Measurements from ENCODE around the gene PDZD4.

PDZD4 gene

GRCh38 chrX:153828308-153828707, 2.0 kb downstream of the PDZD4 start:
- Histone ChIP-seq H2AFZ (ENCODE audit: low read depth, low read length) (no peak overlapping the region), H3K27me3 (ENCODE audit: control insufficient read depth in 1 of 2, insufficient read depth in 1 of 2, low read length in 2 of 2) (peaks cover 44 to 81% of the 10 kb centered on the region in 2 experiments), H2BK12ac (ENCODE audit: low read length in 2 of 2) (no peak overlapping the region), H3K27ac (ENCODE audit: low read length, poor library complexity, severe bottlenecking) (no peak overlapping the region), H4K8ac (ENCODE audit: low read length) (no peak overlapping the region), H3K9ac (ENCODE audit: low read length) (no peak overlapping the region), H3K4me3 (ENCODE audit: insufficient read depth in 1 of 2, low read depth in 1 of 2, low read length in 2 of 2) (peak overlapping the region in 1 of 2 experiments; percentile 18), H3K36me3 (ENCODE audit: control insufficient read depth in 1 of 2, insufficient read depth in 2 of 2, low read depth in 1 of 2, low read length in 2 of 2) (no peaks in the 10 kb centered on the region), H3K14ac (ENCODE audit: low read length in 2 of 2) (no peak overlapping the region), H2AK5ac (ENCODE audit: low read length, severe bottlenecking) (no peak overlapping the region), H3K4me1 (ENCODE audit: control insufficient read depth, insufficient read depth, low read depth, low read length) (peaks cover 18% of the 10 kb centered on the region), H3K4me2 (ENCODE audit: low read length, poor library complexity, severe bottlenecking) (peak overlapping the region; percentile 66), H3K79me1 (replicated peaks; ENCODE audit: low read length, poor library complexity, severe bottlenecking) (no peaks in the 10 kb centered on the region), H4K91ac (ENCODE audit: low read length) (no peak overlapping the region), H2BK120ac (ENCODE audit: low read depth, low read length) (no peak overlapping the region), H3K23ac (ENCODE audit: low read length in 2 of 2) (no peak overlapping the region), H2BK5ac (ENCODE audit: low read depth, low read length, poor library complexity, severe bottlenecking) (no peak overlapping the region), H3K4ac (ENCODE audit: low read depth in 1 of 2, low read length in 2 of 2) (no peak overlapping the region), H3K18ac (ENCODE audit: low read depth in 1 of 2, low read length in 2 of 2) (no peak overlapping the region), H2BK15ac (ENCODE audit: low read depth, poor library complexity, severe bottlenecking) (no peak overlapping the region), H3K9me3 (ENCODE audit: control insufficient read depth, low read length) (peaks cover 8% of the 10 kb centered on the region)
- WGBS = 13% methylated on average over 15 of the region's 17 CpGs
- no peak for DNase-seq

GRCh38 chrX:153827903-153828302, 2.4 kb downstream of the PDZD4 start:
- DNase-seq = no peak
- Histone ChIP-seq H2BK5ac (ENCODE audit: low read depth, low read length, poor library complexity, severe bottlenecking) (no peak overlapping the region), H3K27me3 (ENCODE audit: control insufficient read depth in 1 of 2, insufficient read depth in 1 of 2, low read length in 2 of 2) (peaks cover 42 to 77% of the 10 kb centered on the region in 2 experiments), H2AFZ (ENCODE audit: low read depth, low read length) (no peak overlapping the region), H2AK5ac (ENCODE audit: low read length, severe bottlenecking) (no peak overlapping the region), H3K18ac (ENCODE audit: low read depth in 1 of 2, low read length in 2 of 2) (no peak overlapping the region), H3K4me3 (ENCODE audit: insufficient read depth in 1 of 2, low read depth in 1 of 2, low read length in 2 of 2) (peak overlapping the region in 1 of 2 experiments; percentile 18), H3K4ac (ENCODE audit: low read depth in 1 of 2, low read length in 2 of 2) (no peak overlapping the region), H3K4me1 (ENCODE audit: control insufficient read depth, insufficient read depth, low read depth, low read length) (peaks cover 18% of the 10 kb centered on the region), H3K14ac (ENCODE audit: low read length in 2 of 2) (no peak overlapping the region), H2BK120ac (ENCODE audit: low read depth, low read length) (no peak overlapping the region), H2BK12ac (ENCODE audit: low read length in 2 of 2) (no peak overlapping the region), H3K79me1 (replicated peaks; ENCODE audit: low read length, poor library complexity, severe bottlenecking) (no peaks in the 10 kb centered on the region), H4K8ac (ENCODE audit: low read length) (no peak overlapping the region), H3K9me3 (ENCODE audit: control insufficient read depth, low read length) (peaks cover 8% of the 10 kb centered on the region), H3K4me2 (ENCODE audit: low read length, poor library complexity, severe bottlenecking) (no peak overlapping the region), H3K36me3 (ENCODE audit: control insufficient read depth in 1 of 2, insufficient read depth in 2 of 2, low read depth in 1 of 2, low read length in 2 of 2) (no peaks in the 10 kb centered on the region), H3K23ac (ENCODE audit: low read length in 2 of 2) (no peak overlapping the region), H3K9ac (ENCODE audit: low read length) (no peak overlapping the region), H3K27ac (ENCODE audit: low read length, poor library complexity, severe bottlenecking) (no peak overlapping the region), H4K91ac (ENCODE audit: low read length) (no peak overlapping the region), H2BK15ac (ENCODE audit: low read depth, poor library complexity, severe bottlenecking) (no peak overlapping the region)
- WGBS = 70% methylated on average over 7 of the region's 9 CpGs

GRCh38 chrX:153827016-153827415, 3.3 kb downstream of the PDZD4 start:
- H3K9ac ChIP-seq (ENCODE audit: low read length) = no peak overlapping the region
- no peak overlapping the region for H3K18ac ChIP-seq (ENCODE audit: low read depth in 1 of 2, low read length in 2 of 2)
- no peak overlapping the region for H2BK15ac ChIP-seq (ENCODE audit: low read depth, poor library complexity, severe bottlenecking)
- H3K27me3 ChIP-seq (ENCODE audit: control insufficient read depth in 1 of 2, insufficient read depth in 1 of 2, low read length in 2 of 2) = peaks cover 33 to 76% of the 10 kb centered on the region in 2 experiments
- H4K8ac ChIP-seq (ENCODE audit: low read length) = no peak overlapping the region
- H3K4me1 ChIP-seq (ENCODE audit: control insufficient read depth, insufficient read depth, low read depth, low read length) = peaks cover 18% of the 10 kb centered on the region
- WGBS = 67% methylated on average over 2 of the region's 3 CpGs
- no peak overlapping the region for H2BK12ac ChIP-seq (ENCODE audit: low read length in 2 of 2)
- no peak overlapping the region for H2AK5ac ChIP-seq (ENCODE audit: low read length, severe bottlenecking)
- H4K91ac ChIP-seq (ENCODE audit: low read length) = no peak overlapping the region
- H3K14ac ChIP-seq (ENCODE audit: low read length in 2 of 2) = no peak overlapping the region
- H3K4ac ChIP-seq (ENCODE audit: low read depth in 1 of 2, low read length in 2 of 2) = no peak overlapping the region
- H2AFZ ChIP-seq (ENCODE audit: low read depth, low read length) = no peak overlapping the region
- no peak overlapping the region for H3K4me2 ChIP-seq (ENCODE audit: low read length, poor library complexity, severe bottlenecking)
- no peak overlapping the region for H3K27ac ChIP-seq (ENCODE audit: low read length, poor library complexity, severe bottlenecking)
- DNase-seq = no peak
- no peak overlapping the region for H2BK120ac ChIP-seq (ENCODE audit: low read depth, low read length)
- H3K9me3 ChIP-seq (ENCODE audit: control insufficient read depth, low read length) = peaks cover 5% of the 10 kb centered on the region
- no peak overlapping the region for H2BK5ac ChIP-seq (ENCODE audit: low read depth, low read length, poor library complexity, severe bottlenecking)
- no peaks in the 10 kb centered on the region for H3K36me3 ChIP-seq (ENCODE audit: control insufficient read depth in 1 of 2, insufficient read depth in 2 of 2, low read depth in 1 of 2, low read length in 2 of 2)
- no peak overlapping the region for H3K4me3 ChIP-seq (ENCODE audit: insufficient read depth in 1 of 2, low read depth in 1 of 2, low read length in 2 of 2)
- no peak overlapping the region for H3K23ac ChIP-seq (ENCODE audit: low read length in 2 of 2)
- no peaks in the 10 kb centered on the region for H3K79me1 ChIP-seq (replicated peaks; ENCODE audit: low read length, poor library complexity, severe bottlenecking)

- Histone ChIP-seq H2AFZ (ENCODE audit: low read depth, low read length) (no peak overlapping the region), H3K79me1 (replicated peaks; ENCODE audit: low read length, poor library complexity, severe bottlenecking) (no peaks in the 10 kb centered on the region), H3K27me3 (ENCODE audit: control insufficient read depth in 1 of 2, insufficient read depth in 1 of 2, low read length in 2 of 2) (peaks cover 23 to 79% of the 10 kb centered on the region in 2 experiments), H2BK15ac (ENCODE audit: low read depth, poor library complexity, severe bottlenecking) (no peak overlapping the region), H4K8ac (ENCODE audit: low read length) (no peak overlapping the region), H3K18ac (ENCODE audit: low read depth in 1 of 2, low read length in 2 of 2) (no peak overlapping the region), H3K14ac (ENCODE audit: low read length in 2 of 2) (no peak overlapping the region), H4K91ac (ENCODE audit: low read length) (no peak overlapping the region), H3K4ac (ENCODE audit: low read depth in 1 of 2, low read length in 2 of 2) (no peak overlapping the region), H3K9me3 (ENCODE audit: control insufficient read depth, low read length) (no peaks in the 10 kb centered on the region), H3K23ac (ENCODE audit: low read length in 2 of 2) (no peak overlapping the region), H3K4me2 (ENCODE audit: low read length, poor library complexity, severe bottlenecking) (no peak overlapping the region), H3K9ac (ENCODE audit: low read length) (no peak overlapping the region), H2BK120ac (ENCODE audit: low read depth, low read length) (no peak overlapping the region), H3K36me3 (ENCODE audit: control insufficient read depth in 1 of 2, insufficient read depth in 2 of 2, low read depth in 1 of 2, low read length in 2 of 2) (no peaks in the 10 kb centered on the region), H3K4me1 (ENCODE audit: control insufficient read depth, insufficient read depth, low read depth, low read length) (peaks cover 16% of the 10 kb centered on the region), H2BK5ac (ENCODE audit: low read depth, low read length, poor library complexity, severe bottlenecking) (no peak overlapping the region), H2AK5ac (ENCODE audit: low read length, severe bottlenecking) (no peak overlapping the region), H3K4me3 (ENCODE audit: insufficient read depth in 1 of 2, low read depth in 1 of 2, low read length in 2 of 2) (no peak overlapping the region), H2BK12ac (ENCODE audit: low read length in 2 of 2) (no peak overlapping the region), H3K27ac (ENCODE audit: low read length, poor library complexity, severe bottlenecking) (no peak overlapping the region)
- 88% methylated on average over 7 of the region's 8 CpGs for WGBS
- no peak for DNase-seq
Measured at GRCh38 chrX:153825042-153825441, 5.3 kb downstream of the PDZD4 start.
